Measurements from ENCODE around the gene PIP5K1B.

GRCh38 chr9:68887232-68887631, 182.2 kb downstream of the PIP5K1B start:
- TF ChIP-seq CTCF (IDR thresholded peaks at IDR 0.05) (no peak), POLR2A (IDR thresholded peaks at IDR 0.05) (no peak)
